Posterior vena cava (tissue), 2 donors: Measurements from ENCODE around the gene TCF3. TPM values are rescaled to one million over a fixed set of nuclear protein-coding genes. Genes with fewer than 3 reads are reported as not detected.

Experiments used
- DNase-seq: peaks from one replicate; pipeline ENCODE4 v3.0.0-alpha.2; 2020; ENCODE audit warnings: low spot score
- intact Hi-C, 2 donors: fragments of 100-400 bp; cut with DNase I; formaldehyde crosslinking; loops; one replicate each; pipeline versions ENCODE4 v1.14.1 to v1.14.2; 2022 to 2023
- total RNA-seq, 2 donors: library from RNA; stranded (reverse); fragmentation: NEBNext Ultra II Directional; extraction: Animal tissue kit (Norgen Biotek cat#: 25700); gene quantifications; one replicate each; pipeline ENCODE4 v1.2.1, GENCODE V29; 2021
- donor health status: DM: yes; HTN: yes; CAD: no.
- donor health status: DM: yes; HTN: yes; CAD: no.

The TCF3 gene
- total RNA-seq, 2 donors from 2014 or later = 26.2 to 36.4 TPM

- intact Hi-C loops = no loop called here
- no peak for DNase-seq
These were observed 50.8 kb downstream of the TCF3 start for GRCh38 chr19:1601613-1602064.

DNA sequence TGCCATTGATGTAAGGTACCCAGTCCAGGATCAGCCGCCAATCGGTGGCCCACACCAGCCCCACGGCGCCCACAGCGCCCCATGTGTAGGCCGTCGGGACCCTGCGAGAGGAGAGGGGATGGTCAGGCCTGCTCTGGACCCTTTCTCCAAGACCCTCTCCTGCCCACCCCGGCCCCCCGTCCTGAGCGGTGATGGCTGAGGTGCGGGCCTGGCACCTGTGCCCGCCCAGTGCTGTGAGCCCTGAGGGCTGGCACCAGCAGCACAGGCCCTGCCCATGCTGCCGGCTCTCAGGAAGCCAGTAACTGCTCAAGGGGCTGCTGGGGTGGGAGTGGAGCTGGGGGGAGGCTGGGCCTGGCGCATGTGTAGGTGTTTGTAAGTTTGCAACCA, 53.0 kb downstream of the TCF3 start:
- no peak for DNase-seq
- intact Hi-C loops = no loop called here

- intact Hi-C loops = no loop called here
- DNase-seq = no peak
These were observed 53.5 kb downstream of the TCF3 start for GRCh38 chr19:1598777-1599459.

DNA sequence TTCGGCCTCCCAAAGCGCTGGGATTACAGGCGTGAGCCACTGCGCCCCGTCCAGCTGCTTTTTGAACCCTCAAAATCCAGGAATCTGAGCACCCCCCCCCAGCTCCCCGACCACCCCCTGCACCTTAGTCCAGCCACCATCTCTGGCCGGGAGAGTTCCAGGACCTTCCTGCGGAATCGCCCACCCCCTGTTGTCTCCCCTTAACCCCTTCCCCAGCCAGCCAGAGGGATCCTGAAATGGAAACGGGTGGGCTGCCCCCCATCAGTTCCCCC, 59.0 kb downstream of the TCF3 start:
- intact Hi-C loops = no loop called here
- DNase-seq = no peak

- intact Hi-C loops = no loop called here
- peak; percentile 97 for DNase-seq
These were observed 59.5 kb downstream of the TCF3 start, which contains the start of gene MBD3 for GRCh38 chr19:1592755-1593500. Gene MBD3, minus strand, starts transcription at chr19:1592865. Its CDS starts 234 bp downstream, at chr19:1592631.

DNA sequence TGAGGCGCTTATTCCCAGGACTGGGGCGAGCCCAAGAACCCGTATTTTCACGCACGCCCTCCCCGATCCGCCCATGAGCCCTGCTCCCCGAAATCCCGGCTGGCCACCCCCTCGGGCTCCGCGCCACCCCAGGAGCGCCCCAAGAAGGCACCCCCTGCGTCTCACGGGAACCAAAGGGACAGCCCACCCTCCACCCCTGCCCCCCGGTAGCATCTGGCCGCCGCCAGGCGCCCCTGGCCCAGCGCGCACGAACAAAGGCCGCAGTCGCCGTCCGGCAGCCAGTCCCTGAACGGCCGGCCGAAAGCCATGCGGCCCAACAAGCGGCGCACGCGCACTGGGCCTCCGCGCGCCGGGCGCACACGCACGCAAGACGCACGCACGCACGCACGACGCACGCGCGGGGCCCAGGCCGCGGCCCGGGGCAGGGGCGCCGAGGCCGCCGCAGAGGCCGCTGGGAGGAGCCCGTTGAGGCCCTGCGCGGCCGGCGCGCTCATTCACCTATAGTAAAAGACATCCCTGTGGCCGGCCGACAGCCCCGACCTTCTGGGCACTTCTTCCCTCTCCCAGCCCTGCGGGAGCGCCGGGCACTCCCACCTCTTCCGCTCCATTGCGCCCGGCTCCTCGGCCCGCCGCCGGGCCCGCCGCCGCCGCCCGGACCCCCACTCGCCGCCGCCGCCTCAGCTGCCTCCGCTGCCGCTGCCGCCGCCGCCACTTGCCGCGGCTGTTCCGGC, 60.2 kb downstream of the TCF3 start:
- intact Hi-C loops = no loop called here
- DNase-seq = peak; percentile 96

- DNase-seq = no peak
- intact Hi-C loops = no loop called here
These were observed 60.9 kb downstream of the TCF3 start for GRCh38 chr19:1591421-1592023.

- intact Hi-C loops = no loop called here
- no peak for DNase-seq
These were observed 61.6 kb downstream of the TCF3 start for GRCh38 chr19:1590641-1591397.

GRCh38 chr19:1587872-1588271, 64.5 kb downstream of the TCF3 start:
- DNase-seq = no peak
- intact Hi-C loops = no loop called here

DNA sequence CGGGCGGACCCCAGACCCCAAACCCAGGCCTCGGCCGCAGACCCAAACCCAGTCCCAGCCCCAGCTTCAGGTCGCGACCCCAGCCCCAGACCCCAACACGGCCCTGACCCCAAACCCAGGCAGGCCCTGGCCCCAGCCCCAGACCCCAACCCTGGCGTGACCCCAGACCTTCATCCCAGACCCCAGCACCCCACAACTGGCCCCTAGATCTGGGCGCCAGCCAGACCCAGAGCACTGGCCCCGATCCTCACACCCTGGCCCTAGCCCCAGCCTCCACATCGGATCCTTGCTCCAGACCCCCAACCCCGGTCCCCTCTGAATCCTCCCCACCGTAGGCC, 67.2 kb downstream of the TCF3 start:
- DNase-seq = no peak
- intact Hi-C loops = no loop called here

- intact Hi-C loops = no loop called here
These were observed 67.7 kb downstream of the TCF3 start for GRCh38 chr19:1584500-1585242.

DNA sequence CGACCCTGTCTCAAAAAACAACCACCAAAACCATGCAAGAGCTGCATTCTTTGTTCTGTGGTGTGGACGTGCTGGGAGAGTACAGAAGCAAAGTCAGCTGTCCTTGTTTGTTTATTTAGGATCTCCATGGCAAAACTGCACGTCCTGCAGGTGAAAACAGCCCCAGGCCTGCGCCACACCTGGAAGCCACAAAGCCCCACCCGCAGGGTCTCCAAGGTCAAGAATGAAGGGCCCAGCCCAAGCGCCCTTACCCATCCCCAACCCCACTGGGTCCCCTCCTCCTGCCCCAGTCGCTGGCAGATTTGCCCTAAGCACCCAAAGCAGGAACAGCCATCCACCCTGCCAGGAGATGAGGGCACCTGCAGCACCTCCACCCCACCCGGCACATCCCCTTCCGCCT, 70.2 kb downstream of the TCF3 start:
- no peak for DNase-seq
- intact Hi-C loops = no loop called here

More at GRCh38 chr19:1584500-1585242, 67.7 kb downstream of the TCF3 start:
- no peak for DNase-seq

GRCh38 chr19:1580957-1581356, 71.5 kb downstream of the TCF3 start:
- intact Hi-C loops = no loop called here
- DNase-seq = no peak

GRCh38 chr19:1580382-1580781, 72.0 kb downstream of the TCF3 start:
- no peak for DNase-seq
- intact Hi-C loops = no loop called here

GRCh38 chr19:1579222-1579621, 73.2 kb downstream of the TCF3 start:
- no peak for DNase-seq
- intact Hi-C loops = no loop called here

- intact Hi-C loops = no loop called here
These were observed 74.3 kb downstream of the TCF3 start for GRCh38 chr19:1577929-1578618.

DNA sequence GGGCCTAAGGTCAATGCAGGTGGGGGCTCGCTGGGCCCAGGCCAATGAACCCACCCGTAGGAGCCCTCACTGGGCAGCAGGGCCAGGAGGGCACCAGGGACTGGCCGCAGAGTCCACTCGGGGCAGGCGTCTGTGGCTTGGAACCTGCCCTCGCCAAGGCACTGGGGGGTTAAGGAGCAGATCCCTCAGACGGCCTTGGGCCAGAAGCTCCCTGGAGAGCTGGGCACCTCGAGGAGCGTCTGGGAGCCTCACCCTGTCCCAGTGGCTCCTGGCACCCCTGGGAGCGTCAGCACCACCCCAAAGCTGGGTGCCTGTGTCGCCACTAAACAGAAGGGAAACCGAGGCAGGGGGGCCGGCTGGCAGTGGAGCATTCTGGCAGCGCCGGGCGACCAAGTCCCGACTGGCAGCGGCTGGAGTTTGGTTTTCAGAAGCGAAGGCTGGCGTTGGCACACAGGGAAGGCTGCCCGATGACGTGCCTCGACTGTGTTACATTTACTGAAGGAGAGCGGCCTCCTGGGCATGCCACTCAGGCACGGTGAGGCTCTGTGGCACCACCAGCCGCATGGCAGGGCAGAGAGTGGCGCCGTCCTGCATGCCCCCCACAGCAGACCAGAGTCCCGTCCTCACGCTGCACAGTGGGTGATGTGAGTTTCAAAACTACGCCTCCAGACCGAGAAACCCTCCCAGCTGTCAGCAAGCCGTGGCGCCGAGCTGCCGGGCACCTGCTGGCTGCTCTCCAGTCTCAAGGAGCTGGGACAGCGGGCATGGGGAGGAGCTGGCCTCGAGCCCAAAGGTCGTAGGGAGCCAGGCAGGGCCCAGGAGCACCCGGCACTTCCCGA, 75.1 kb downstream of the TCF3 start:
- no peak for DNase-seq
- intact Hi-C loops = no loop called here

More at GRCh38 chr19:1577929-1578618, 74.3 kb downstream of the TCF3 start:
- no peak for DNase-seq
